HG02759 (cell line): ENCODE results near the gene XPR1.
"Not testable (repeated sequence)": the region's sequence is repeated elsewhere in the genome, so short reads cannot be mapped to it uniquely, and the experiment has no call there.

Source experiments
- ATAC-seq: cut with Tn5 transposase; IDR thresholded peaks from one replicate; pipeline ENCODE4 v1.9.1; 2021; ENCODE audit warnings: mild to moderate bottlenecking, moderate library complexity; ENCODE audit not compliant: unreplicated experiment

Gene XPR1

DNA sequence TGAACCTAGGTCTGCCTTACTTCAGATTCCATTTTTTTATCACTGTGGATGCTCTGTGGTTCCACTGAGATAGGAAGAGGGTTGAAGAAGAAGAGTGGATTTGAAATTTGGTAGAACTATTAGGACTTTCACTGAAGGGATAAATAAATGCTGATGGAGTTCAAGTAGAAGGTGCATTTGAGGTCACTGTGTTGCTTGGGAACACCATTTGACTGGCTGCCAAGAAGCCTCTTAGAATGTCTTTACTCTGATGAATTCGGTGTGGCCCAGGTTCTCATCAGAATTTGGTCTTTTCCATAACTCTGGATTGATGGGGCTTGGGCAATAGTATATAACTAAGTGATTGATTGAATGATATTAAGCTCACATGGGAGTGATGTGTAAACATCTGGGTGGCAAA lies 11.9 kb downstream of the XPR1 start:
- no peak for ATAC-seq

GRCh38 chr1:180644526-180645192 lies 12.8 kb downstream of the XPR1 start:
- no peak for ATAC-seq

- ATAC-seq = not testable (repeated sequence)
Observed at GRCh38 chr1:180645261-180645660, 13.4 kb downstream of the XPR1 start.

DNA sequence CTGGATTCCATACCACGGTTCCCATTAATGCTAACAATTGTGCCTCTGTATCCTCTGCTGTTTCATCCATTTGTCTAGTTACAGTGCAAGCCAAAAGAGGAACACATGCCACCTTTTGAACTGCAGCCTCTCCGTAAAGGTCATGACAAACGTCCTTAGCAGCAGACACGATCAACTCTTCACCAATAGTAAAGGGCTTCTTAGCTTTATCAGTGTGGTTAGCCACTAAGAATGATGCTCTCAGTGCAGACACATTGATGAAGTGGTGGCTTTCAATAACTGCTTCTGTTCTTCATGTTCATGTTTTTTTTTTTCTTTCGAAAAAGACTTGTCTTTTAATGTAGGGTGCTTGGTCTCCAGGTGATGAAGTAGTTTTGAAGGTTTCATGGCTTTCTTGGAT lies 14.3 kb downstream of the XPR1 start:
- no peak for ATAC-seq

DNA sequence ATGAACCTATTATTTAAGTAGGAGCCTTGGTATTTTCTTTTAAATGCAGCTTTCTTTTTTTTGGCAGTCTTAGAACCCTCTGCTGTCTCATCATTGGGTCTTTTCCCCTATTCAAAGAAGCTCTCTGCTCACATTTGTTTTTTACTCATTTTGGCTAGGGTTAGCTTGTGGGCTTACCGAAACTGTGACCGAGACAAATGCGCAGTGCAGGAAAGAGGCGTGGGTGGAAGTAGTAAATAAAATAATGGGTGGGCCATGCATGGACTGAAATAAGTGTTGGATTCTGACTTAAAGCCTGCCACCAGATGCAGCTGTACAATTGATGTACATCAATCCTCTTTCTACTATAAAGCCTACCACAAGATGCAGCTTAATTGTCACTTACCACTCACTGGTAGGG lies 14.7 kb downstream of the XPR1 start:
- no peak for ATAC-seq

- no peak for ATAC-seq
Observed at GRCh38 chr1:180652792-180653191, 21.0 kb downstream of the XPR1 start.

GRCh38 chr1:180662709-180663108 lies 30.9 kb downstream of the XPR1 start:
- ATAC-seq = no peak

DNA sequence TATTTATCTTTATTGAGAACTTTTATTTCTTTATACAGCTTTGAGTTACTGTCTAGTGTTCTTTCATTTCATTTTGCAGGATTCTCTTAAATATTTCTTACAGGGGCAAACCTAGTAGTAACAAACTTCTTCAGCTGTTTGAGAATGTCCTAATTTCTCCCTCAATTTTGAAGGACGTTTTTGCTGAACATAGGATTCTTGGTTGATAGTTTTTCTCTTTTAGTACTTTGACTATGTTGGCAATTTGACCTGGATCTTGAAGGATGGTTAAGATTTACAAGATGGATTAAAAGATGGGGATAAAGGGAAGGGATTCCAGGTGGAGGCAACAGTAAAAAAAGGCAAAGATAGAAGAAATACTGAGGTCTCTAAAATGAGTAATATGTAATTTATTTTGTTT lies 38.9 kb downstream of the XPR1 start:
- ATAC-seq = no peak

- ATAC-seq = no peak
Observed at GRCh38 chr1:180672105-180672504, 40.3 kb downstream of the XPR1 start.

DNA sequence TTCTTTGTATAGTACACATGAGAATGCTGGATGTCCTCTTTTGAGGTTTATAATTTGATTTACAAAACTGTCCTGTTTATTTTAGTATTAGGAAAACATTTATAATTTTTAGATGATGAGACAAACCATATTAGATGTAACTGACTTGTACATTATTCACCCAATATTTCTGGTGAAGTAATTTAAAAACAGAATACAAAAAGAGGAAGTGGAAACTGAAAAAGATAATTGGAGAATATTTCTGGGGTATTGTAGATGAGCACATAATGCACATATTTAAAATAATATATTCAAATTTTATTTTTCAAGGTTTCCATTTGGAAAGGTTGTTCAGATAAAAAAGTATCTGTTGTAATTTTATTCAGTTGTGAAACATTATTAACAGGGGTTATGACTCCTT lies 40.7 kb downstream of the XPR1 start:
- ATAC-seq = no peak

DNA sequence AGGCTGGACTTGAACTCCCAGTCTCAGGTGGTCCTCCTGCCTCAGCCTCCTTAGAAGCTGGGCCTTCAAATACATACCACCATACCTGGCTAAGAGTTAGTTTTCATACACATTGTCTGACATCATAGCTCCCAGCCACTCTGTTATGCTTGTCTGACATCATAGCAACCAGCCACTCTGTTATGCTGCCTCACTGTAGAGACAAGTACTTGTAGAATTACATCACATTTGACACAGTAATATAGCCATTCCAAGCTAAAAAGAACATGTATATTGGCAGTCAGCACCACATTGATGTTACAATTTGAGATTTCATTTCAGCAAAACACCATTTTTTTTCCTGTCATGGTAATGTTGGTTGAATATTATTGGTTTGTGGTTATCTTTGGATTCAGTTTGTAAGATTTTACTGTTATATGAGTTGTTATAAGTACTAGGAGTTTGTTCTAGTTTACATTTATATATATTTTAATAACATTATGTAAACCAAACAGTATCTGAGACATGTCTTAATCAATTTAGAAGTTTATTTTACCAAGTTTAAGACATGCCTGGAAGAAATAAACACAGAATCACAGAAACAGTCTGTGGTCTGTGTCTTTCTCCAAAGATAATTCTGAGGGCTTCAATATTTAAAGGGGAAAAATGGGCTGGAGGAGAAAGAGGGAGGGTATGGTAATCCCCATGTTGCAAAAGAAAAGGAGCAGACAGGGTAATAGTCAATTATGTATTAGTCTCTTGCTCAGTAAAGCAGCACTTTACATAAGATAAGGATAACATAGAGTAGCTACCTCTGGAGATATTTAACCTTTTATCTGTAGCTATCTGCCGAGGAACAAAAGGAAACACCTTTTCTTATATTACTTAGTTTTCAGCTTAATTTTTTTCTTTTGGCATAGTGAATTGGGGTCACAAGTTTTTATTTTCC lies 43.0 kb downstream of the XPR1 start:
- no peak for ATAC-seq

DNA sequence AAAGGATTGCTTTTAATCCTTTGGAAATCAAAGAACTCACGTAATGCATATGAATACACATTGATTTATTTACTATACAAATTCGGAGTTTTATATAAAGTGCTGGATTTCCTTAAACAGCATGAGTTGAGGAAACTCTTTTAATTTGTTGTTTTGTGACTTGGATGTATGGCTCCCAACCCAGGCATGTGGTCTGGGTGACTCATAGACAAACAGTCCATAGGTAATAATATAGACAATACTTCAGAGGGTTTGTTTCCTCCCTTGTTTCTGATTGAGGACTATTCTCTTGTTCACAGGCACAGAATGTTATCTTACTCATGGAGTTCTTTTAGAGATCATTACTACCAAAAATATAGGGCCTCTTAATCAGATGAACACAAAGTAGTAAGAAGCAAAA lies 43.8 kb downstream of the XPR1 start:
- no peak for ATAC-seq

GRCh38 chr1:180680558-180681144 lies 48.8 kb downstream of the XPR1 start:
- ATAC-seq = no peak

GRCh38 chr1:180683117-180683516 lies 51.3 kb downstream of the XPR1 start:
- not testable (repeated sequence) for ATAC-seq

DNA sequence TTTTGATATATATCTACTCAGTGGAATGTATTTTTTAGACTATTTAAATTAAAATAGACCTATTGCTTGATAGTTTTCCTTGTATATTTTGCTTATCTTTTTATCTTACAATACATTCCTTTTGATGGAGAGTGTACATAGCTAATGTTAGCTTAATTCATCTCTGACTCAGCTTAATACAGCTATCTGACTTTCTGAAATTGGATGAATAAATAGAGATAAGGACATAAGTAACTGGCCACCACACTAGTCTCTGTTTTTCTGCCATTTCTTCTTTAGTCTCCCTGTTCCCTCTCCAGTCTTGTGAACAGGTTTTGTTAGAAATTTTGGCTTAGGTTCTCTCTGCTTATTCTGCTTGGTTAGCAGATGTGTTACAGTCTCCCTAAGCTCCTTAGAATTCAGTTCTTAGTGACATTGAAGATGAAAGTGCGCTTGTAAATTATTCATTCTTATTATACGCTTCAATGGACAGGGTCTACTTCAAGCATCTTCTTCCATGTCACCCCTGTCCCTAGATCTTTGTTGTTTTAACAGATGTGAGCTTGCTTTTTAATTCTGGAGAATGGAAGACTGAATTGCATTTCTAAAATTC lies 59.6 kb downstream of the XPR1 start:
- ATAC-seq = no peak

DNA sequence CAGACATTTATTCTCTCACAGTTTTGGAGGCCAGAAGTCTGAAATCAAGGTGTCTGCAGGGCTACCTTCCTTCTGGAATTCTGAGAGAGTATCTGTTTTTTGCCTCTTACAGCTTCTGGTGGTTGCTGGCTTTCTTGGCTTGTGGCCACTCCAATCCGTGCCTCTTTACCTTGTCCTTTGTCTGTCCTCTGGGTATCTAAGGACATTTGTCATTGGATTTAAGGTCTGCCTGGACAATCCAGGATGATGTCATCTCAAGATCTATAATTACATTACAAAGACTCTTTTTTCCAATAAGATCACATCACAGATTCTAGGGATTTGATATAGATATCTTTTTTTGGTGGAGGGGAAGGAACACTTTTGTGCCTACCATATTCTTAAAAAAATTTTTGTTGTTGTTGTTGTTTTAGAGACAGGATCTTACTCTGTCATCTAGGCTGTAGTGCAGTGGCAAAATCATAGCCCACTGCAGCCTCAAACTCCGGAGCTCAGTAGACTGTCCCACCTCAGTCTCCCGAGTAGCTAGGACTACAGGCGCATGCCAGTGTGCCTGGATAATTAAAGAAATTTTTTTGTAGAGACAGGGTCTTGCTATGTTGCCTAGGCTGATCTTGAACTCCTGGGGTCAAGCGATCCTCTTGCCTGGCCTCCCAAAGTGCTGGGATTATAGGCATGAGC lies 61.9 kb downstream of the XPR1 start:
- no peak for ATAC-seq

GRCh38 chr1:180695282-180695681 lies 63.5 kb downstream of the XPR1 start:
- no peak for ATAC-seq

DNA sequence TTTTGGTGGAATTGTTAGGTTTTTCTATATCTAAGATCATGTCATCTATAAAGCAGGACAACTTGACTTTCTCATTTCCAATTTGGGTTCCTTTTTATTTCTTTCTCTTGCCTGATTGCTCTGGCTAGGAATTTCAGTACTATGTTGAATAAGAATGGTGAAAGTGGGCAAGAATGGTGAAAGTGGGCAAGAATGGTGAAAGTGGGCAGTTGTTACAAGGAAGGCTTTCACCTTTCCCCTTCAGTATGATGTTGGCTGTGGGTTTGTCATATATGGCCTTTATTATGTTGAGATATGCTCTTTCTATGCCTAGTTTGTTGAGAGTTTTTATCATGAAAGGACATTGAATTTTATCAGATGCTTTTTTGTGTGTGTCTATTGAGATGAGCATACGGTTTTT lies 64.5 kb downstream of the XPR1 start:
- no peak for ATAC-seq

GRCh38 chr1:180698580-180698979 lies 66.8 kb downstream of the XPR1 start:
- ATAC-seq = no peak

- not testable (repeated sequence) for ATAC-seq
Observed at GRCh38 chr1:180702376-180702775, 70.6 kb downstream of the XPR1 start.

DNA sequence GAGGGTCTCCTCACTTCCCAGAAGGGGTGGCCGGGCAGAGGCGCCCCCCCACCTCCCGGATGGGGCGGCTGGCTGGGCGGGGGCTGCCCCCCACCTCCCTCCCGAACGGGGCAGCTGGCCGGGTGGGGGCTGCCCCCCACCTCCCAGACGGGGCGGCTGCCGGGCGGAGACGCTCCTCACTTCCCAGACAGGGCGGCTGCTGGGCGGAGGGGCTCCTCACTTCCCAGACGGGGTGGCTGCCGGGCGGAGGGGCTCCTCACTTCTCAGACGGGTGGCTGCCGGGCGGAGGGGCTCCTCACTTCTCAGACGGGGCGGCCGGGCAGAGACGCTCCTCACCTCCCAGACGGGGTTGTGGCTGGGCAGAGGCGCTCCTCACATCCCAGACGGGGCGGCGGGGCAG lies 78.9 kb downstream of the XPR1 start:
- ATAC-seq = not testable (repeated sequence)
